NCI-H146 (cell line): ENCODE results near the gene HOXB5.
A peak's percentile ranks its signal among the peaks of the same experiment; 100 is the strongest.

Source experiments
- DNase-seq: peaks from one replicate; lab custom pipeline; 2025; lab: John Stamatoyannopoulos, UW

Gene HOXB5

GRCh38 chr17:48629411-48629759 is 35.8 kb upstream of the HOXB5 start:
- no peak for DNase-seq

GRCh38 chr17:48628649-48629410 is 35.3 kb upstream of the HOXB5 start:
- DNase-seq: no peak

DNA sequence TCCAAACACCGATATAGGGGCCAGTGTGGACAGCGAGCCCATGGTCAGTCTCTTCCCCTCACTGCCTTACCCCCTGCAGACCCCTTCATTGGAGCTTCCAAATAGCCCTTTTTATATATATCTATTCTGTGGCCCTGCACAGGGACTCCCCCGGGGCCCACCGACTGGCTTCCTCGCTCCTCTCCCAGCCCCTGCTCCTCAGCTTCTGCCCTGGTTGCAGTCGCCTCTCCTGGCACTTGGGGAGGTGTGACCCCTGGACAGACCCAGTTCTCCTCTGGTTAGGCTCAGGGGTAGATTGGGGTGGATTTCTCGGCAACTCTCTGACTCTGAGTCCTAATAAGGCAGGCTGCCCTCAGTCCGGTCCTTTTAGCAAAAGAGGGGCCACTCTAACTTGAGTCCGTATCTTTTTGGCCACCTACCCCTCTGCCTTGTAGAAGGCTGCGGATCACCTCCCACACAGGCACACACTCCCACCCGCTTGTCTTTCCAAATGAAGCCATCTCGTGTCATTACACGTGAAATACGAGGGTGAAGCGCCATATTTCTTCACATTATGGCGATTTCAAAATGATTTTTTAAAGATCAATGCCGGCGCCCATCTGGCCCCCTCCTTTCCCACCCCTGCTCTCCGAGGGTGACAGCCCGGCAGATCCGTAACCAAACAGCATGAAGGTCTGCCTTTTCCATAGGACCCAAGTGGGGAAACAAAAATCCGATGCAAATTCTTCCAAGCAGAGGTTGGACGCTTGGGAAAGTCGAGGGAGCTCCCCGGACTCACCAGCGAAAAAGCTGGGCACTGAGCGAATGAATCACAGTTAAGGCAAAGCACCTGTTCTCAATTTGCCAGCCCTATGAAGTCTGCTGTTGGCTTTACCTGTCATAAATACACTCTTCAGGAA is 34.3 kb upstream of the HOXB5 start:
- no peak for DNase-seq

DNA sequence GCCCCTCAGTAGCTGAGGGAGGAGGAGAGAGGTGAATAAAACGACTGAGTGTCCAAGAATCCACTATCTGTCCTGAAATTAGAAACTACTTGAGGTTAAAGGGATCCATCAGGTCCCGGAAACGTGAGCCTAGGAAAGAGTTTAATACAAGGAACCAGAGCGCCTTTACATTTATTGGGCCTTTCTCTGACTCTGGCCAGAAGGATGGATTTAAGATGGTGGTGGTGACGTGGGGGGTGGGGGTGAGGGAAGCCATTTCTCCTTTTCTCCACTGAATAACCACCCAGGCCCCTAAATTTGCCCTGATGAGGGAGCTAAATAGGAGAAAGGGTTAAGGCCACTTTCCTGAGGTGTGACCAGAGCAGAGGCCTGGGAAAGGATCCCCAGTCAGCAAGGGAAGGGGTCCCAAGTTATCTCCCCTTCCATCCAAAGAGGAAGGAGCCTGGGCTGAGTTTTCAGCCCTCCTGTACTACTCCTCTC is 33.6 kb upstream of the HOXB5 start:
- DNase-seq: no peak

- peak; percentile 28 for DNase-seq
Observed at GRCh38 chr17:48626245-48627117, 32.9 kb upstream of the HOXB5 start, which contains the start of gene HOXB9. Gene HOXB9 (minus strand): TSS chr17:48626358. CDS start chr17:48626269, 89 bp downstream.

- peak; percentile 50 for DNase-seq
Observed at GRCh38 chr17:48625495-48626244, 32.1 kb upstream of the HOXB5 start.

DNA sequence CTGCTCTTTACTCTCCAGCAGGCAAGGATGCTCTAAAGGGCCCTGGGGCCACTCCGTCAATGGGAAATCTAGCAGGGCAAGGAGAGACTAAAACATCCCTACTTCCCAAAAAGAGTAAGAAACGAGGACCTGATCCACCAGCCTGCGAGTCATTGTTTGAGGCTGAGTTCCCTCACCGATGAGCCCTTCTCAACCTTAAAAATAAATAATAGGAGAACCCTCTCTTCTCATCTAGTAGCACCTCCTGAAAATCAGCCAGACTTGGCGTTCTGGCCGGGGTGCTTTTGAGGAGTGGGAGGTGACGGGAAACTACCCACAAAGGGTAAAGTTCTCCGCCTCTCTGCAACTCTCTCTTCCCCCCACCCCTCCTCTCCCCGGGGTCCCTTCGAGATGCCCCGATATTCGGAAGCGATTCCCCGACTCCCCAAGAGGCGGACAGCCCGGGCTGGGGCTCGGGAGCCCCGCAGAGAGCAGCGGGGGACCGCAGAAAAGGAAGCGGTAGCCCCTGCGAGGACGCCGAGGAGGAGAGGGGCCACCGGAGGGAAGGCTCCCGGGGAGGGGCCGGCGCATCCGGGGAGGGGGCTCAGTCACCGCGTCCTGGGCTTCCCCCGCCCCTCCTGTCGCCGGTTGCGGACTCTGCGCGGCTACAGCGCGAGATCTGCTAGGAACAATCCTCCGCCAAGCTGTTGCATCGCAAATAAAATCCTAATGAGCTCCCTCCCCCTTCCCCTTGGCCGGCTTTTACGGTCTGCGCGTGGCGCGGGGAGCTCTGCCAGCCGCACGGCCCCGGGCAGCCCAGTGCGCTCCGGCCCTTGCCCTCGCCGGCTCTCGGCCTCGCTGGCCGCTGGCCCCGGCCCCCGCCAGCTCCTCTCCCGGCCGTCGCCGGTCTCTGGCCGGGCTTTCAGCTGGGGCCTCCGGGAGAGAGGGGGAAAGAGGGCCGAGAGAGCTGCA is 31.2 kb upstream of the HOXB5 start:
- peak; percentile 33 for DNase-seq

GRCh38 chr17:48624118-48624517 is 30.5 kb upstream of the HOXB5 start:
- no peak for DNase-seq

DNA sequence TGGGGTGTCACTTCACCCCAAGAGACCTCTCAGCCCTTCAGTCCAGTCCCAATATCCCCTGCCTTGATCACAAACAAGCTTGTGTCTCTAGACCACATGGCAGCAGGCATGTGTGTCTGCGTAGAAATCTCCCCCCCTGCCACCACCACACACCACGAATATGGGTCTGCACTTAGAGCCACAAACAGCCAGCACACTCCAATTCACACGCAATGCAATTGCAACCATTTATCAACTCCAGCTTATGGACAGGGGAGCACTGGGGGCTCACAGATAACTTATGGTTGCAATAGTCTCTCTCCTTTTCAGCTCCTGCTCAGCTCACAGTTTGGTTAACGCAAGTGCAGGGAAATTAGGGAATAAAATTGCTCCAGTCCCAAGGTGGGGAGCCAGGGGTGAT is 30.0 kb upstream of the HOXB5 start:
- no peak for DNase-seq

GRCh38 chr17:48622857-48623256 is 29.3 kb upstream of the HOXB5 start:
- DNase-seq: no peak

DNA sequence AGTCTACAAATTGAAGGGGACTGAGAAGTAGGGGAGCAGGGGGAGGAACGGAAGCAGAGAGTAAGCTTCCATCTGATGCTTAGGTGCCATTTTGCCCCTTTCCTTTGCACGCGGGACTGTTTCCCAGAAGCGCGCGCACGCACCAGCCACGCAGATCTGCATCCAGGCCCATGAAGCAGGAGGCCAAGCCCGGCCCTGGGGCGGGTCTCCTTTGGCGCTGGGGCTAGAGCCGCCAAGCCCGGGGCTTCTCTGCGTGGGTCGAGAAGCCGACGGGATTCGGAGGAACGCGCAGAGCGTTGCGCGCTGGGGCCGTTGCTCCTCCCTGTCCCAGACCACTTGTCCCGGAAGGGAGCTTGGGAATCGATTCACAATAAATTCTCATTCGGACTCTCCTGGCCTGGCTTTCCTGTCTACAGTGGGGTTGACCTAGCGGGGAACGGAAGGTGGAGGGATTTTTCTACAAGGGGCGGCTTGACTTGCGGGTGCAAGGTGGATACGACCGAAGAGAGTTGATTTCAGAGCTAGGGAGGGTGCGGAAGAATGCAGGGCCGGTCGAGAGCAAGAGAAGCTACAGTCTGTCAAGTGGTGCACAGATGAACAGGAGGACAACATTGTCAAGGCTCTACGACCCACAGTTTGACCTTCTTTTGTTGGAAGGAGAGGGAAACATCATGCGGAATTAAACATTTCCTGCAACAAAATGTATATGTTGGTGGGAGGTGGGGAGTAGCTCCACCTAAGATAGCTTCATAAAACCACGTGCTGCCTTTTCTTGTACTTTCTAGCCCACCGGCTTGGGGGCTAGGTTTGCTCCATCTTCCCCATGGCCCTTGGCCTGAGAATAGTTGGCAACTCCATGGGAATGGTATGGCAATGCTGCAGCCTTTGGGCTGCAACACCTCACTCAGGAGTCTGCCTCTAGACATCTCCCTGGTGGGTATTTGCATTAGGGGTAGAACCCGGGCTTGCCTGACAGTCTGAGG is 28.1 kb upstream of the HOXB5 start:
- no peak for DNase-seq

- no peak for DNase-seq
Observed at GRCh38 chr17:48620461-48621139, 27.0 kb upstream of the HOXB5 start.

GRCh38 chr17:48619826-48620449 is 26.4 kb upstream of the HOXB5 start:
- no peak for DNase-seq

- DNase-seq: peak; percentile 81
Observed at GRCh38 chr17:48618256-48618896, 24.8 kb upstream of the HOXB5 start.

- DNase-seq: peak; percentile 43
Observed at GRCh38 chr17:48617471-48618255, 24.1 kb upstream of the HOXB5 start.

DNA sequence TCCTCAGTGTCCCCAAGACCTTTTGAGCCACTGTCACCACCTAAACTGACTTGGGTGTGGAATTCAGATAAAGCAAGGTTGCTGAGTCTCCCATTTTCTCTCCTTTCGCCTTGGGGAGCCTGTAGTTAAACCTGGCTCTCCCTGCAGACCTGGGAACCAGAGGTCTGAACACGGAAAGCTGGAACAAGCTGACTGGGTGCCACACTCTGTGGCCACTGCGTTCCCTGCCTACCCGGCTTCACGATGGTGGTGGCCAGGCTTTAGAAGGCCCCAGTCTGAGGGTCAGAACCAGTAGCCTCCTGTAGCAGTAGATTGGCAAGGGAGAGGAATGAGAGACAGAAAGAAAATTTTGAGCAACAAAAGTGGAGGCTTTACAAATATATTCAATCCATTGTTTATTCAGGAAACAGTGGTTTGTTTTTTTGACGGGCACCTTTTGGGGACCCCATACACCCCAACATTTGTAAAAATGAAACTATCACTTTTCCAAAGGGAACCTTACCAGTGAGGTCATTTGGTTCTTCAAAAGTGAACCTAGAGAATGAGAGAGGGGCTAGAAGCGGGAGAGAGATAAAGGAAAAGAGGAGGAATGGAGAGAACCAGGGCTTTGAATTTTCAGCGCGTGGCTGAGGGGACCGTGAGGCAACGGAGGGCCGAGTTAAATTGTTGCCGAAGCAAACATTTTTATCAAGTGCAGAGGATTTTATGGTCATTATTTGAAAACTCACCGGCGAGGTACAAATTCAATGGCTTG is 23.3 kb upstream of the HOXB5 start:
- DNase-seq: no peak
